NCI-H2227 (cell line): ENCODE data around the gene CDH12.
"Not testable (repeated sequence)": the region's sequence is repeated elsewhere in the genome, so short reads cannot be mapped to it uniquely, and the experiment has no call there.

Experiments
- DNase-seq: peaks from one replicate; lab custom pipeline; 2025; ENCODE audit not compliant: unreplicated experiment; lab: John Stamatoyannopoulos, UW

The CDH12 gene

DNA sequence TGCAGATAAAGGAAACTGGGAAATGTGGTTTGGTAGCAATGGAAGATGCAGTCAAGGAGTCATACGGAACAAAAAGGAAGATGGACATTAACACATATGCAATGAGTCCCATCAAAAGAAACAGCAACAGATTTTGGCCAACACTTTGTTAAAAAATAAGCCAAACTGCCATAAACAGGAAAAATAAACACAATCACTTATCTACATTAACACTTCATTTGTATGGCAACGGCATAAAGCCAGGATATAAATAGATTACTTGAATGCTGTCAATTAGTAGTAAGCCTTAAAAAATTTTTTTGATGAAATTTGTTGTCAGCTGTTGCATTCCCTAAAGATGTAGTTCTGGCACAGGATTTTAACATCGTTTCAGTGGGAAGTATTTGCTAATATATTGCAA, 190.8 kb downstream of the CDH12 start:
- DNase-seq = no peak

GRCh38 chr5:22651355-22651754, 201.8 kb downstream of the CDH12 start:
- no peak for DNase-seq

- DNase-seq = no peak
Measured at GRCh38 chr5:22650511-22650910, 202.6 kb downstream of the CDH12 start.

DNA sequence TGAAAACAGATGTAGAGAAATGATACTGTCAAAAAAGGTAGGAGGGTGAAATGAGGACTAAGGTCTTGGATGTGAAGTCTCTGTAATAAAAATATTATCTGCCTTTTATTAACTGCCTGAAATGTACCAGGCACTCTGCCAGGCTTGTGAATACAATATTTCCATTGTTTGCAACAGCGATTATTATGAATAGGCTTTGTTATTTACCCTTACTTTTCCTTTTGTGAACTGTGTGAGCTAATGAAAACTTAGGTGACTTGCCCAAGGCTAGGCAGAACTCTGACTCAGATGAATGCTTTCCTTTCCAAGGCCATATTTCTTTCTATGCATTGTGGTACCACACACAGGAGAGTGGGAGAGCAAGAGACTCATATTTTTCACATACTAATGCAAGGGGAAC, 204.1 kb downstream of the CDH12 start:
- DNase-seq = no peak

- no peak for DNase-seq
Measured at GRCh38 chr5:22644859-22645258, 208.3 kb downstream of the CDH12 start.

DNA sequence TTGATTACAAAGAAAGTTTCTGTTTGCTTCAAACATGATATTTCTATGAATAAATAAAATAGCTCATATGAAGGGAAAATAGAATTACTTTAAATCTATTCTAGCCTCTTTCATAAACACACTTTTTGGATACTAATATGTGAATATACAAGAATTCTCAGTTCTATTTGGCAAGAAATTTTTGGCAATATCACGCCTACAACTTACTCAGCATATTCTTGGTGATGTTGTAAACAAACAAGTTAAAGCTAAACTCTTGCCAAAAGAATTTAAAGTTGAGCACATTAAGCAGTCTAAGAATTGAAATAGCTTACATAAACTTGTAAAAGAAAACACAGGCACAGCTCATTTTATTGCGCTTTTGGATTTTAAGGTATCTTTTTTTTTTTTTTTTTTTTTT, 209.8 kb downstream of the CDH12 start:
- DNase-seq = no peak

DNA sequence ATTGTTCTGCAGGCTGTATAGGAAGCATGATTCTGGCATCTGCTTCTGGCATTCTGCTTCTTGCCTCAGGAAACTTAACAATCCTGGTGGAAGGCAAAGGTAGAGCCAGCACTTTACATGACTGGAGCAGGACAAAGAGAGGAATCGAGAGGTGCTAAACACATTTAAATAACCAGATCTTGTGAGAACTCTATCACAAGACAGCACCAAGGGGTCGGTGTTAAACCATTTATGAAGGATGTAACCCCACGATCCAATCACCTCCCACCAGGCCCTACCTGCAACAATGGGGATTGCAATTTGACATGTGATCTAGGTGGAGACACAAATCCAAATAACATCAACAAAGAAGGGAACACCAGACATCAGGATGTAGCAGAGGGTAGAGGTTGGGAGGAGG, 221.5 kb downstream of the CDH12 start:
- DNase-seq = no peak

- DNase-seq = no peak
Measured at GRCh38 chr5:22627029-22627428, 226.1 kb downstream of the CDH12 start.

DNA sequence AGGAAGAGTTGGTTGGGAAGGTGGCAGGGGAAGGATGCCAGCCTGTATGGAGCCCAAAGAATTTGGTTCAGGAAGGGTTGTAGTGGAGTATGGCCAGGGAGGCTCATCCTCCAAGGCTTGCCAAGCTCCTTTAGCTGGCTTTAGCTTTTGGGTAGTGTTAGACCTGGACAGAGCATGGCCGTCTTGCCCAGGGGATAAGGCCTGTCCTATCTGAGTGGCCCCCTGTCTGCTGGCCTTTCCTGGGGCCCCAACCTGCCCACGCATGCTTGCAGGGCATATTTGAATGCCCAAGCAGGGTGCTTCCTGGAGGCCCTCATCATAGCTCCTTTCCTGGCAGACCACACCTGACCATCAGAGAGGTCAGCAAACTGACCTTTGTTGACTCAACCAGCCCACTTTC, 227.7 kb downstream of the CDH12 start:
- no peak for DNase-seq

DNA sequence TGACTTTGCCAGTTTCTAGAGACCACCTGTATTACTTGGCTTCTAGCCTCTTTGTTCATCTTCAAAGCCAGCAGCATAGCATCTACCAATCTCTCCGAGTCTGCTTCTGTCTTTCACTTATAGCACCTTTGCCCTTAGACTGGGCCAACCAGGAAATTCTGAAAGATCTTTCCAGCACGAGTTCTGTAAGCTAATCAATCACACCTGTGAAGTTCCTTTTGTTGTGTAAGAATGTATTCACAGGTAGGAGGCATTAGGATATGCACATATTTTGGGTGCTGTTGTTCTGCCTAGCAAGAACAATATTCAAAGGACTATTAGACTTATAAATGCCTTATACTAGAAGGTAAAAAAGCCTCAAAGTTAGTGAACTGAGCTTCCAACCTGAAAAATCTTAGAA, 232.1 kb downstream of the CDH12 start:
- no peak for DNase-seq

DNA sequence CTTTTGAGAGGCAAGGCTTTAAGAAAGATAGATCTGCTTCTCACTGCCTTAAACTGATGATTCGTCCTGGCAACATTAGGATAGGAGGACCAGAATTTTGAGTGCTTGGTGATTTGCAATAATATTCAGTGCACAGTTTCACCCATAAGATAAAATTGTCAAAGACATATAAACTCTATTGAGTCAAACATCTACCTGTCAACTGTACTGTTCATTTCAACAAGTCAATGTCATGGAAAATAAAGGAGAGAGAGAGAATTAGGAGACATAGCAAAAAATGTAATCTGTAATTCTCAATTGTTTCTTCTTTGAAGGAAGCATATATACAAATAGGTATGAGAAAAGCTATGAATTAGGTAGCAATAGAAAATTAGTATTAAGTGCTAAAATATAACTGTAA, 237.2 kb downstream of the CDH12 start:
- DNase-seq = no peak

DNA sequence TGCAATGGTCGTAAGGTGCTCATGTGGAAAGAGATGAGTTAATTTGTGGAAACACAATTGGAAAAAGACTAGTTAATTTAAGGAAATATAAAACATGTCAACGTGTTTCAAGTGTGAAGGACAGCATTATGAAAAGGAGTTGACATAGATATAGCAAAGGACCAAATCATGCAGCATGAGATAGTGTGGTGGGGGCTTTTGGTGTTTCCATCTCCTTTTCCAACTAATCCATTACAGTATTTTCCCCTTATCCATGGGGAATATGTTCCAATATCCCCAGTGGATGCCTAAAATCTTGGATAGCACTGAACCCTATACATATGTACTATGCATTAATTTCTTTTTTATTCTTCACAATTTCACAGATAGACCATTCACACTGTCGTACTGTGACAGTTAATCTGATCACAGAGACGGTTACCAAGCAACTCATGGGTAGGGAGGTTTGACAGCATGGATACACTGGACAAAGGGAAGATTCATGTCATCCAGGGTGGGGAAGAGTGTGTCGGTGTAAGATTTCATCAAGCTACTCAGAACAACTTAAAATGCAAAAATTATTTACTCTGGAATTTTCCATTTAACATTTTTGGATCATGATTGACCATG, 238.6 kb downstream of the CDH12 start:
- DNase-seq = no peak

DNA sequence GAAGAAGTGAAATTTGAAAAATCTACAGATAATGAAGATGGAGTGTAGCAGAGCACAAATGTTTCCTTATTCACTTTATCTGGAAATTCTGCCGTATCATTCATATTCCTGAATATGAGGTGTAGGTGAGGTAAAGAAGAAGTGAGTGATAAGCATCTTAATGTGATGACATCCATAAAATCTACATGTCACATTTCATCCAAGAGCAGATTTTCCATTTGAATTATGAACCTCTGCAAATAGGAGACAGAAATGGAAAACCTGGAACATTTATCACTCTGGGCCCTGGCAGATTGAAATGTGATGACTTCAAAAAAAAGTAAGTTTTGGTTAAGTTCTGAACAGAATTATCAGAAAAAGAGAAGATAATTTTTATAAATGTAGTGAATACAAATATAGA, 240.2 kb downstream of the CDH12 start:
- DNase-seq = no peak

DNA sequence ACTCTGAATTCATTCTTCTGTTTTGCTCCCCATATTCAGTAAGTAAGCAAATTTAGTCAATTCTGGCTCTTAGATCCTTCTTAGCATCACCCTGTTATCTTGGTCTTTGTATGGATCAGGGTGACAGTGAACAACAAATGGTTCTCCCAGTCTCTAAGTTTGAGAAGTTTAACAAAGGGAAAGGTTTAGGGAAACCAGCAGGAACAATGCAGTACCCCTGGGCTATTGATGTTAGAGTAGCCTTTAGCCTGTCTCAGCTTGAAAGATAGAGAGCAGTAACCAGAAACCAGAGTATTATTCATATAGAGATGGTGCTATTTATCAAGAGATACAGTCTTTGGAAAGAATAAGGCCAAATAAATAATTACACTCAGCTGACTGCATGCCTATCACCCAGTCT, 241.8 kb downstream of the CDH12 start:
- DNase-seq = no peak

GRCh38 chr5:22607498-22607897, 245.6 kb downstream of the CDH12 start:
- not testable (repeated sequence) for DNase-seq

DNA sequence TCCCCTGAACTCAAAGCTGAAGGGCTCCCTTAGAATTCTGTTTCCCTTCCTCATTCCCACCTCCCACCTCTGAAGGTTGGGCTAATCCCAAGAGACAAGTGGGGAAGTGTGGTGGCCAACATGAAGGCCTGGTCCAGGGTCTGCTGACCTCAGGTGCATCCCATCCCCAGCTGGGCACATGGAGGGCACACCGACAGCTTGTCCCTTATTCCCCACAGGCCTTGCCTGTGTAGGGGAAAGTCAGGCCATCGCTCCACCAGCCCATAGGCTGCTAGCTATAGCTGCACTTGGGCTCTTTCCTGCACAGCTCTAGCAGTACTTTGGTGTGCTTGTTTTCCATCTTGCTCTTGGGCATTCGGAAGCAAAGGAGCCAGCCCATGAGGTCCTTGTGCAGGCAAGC, 247.7 kb downstream of the CDH12 start:
- no peak for DNase-seq

DNA sequence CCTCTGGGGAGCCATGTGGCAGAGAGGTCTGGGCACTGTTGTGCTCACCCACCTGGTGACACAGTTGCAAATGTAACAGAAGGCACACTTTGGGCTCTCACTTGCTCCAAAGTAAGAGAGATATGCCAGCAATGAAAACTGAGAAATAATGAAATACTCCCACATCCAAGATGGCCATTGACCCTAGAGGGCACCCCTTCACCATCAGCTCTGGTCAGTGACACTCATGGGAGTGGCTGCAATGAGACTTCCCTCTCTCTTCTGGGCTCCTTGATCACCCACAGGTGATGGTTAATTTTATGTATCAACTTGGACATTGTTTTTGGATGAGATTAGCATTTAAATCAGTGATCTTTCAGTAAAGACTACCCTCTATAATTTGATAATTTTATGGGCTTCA, 248.4 kb downstream of the CDH12 start:
- DNase-seq = no peak

DNA sequence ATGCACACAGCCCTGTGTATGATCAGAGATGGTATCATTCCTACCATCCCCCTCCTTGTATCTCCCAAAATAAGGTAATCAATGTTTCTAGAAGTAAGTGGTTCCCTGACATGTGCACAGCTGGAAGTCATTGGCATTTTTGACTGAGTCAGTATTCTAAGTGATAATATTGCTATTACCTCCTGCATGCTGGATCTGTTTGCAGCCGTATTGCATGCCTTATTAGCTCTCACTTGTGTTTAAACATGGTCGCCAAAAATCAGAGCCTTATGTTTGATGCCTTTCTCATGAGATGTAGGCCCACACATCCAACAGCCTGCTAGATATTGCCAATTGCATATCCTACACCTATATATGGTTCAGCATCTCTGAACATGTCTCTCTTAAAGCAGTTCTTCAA, 254.3 kb downstream of the CDH12 start:
- DNase-seq = no peak

GRCh38 chr5:22596404-22596970, 256.7 kb downstream of the CDH12 start:
- DNase-seq = no peak

DNA sequence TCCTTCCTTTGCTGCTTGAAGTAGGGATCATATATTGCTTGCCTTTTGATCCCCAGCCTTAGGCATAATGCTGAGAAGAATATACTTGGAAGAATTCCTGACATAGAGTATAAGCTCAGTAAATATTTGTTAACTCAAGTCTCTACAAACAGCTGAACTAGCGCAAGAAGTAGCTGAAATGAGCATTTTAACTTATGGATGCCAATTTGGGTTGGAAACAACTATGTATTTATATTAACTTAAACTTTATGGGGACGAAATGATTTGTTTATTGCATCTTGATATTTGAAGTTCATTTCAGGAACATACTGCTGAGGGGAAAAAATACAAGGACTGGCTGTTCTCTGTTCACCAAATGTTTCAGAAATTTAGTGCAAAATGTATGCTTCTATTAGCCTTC, 258.7 kb downstream of the CDH12 start:
- no peak for DNase-seq

GRCh38 chr5:22593592-22593991, 259.6 kb downstream of the CDH12 start:
- DNase-seq = no peak

DNA sequence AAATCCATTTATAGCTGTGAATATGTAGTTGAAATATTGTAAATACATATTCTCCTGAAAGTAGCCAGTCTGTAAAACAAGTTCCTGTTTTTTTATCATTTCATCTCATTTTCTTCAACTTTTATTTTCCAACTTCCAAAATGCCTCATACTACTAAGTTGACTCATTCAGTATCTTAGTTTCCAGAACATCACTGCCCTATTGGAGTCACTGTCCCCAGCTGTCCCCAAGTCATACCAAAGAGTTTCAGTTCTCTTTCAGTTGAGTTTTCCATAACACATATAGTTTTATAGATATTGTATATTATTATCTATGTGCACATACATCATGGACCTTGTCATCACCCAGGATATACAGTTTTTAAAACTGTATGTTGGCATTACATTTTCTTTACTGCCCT, 261.7 kb downstream of the CDH12 start:
- no peak for DNase-seq

DNA sequence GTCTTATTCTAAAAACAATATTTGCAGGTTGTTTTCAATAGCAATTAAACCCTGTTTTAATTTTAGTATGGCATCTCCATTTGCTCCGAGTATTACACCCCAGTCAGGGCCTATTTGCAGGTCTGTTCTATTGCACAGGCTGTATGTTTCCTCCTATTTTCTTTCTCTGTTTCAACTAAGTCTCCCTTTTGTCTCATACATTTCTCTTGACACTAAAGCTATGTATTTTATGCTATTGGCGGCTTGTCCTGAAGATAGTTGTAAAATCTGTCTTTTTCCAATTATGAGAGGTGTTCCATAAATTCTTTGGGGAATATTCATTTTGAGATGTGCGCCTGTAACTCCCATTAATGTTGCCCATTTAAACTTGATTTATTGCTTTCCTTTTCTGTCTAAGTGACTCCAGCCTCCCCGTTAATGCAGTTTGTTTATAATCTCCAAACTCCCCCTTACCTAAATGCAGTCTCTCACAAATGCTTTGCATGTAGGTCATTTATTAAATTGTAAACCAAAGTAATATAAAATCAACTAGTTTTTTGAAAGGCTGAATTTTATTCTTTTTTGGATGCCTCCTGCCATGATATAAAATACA, 262.4 kb downstream of the CDH12 start:
- no peak for DNase-seq
